HepG2 (cell line): ENCODE data around the gene FAM221B.

Source experiments
- CBFB ChIP-seq: sonication (generic); formaldehyde crosslinking; IDR thresholded peaks from 2 replicates; pipeline ENCODE4 v1.4.0; 2020; ENCODE audit warnings: missing genetic modification reagents
- CEBPB ChIP-seq: IDR thresholded peaks from 2 replicates; pipeline ENCODE4 v1.6.1; 2011; ENCODE audit warnings: low read depth, low read length, improper control_type of control experiment, borderline replicate concordance
- HDAC2 ChIP-seq: sonication (generic); formaldehyde crosslinking; IDR thresholded peaks from 2 replicates; pipeline ENCODE4 v1.4.0; 2020; ENCODE audit warnings: missing genetic modification reagents
- JUNB ChIP-seq: sonication (generic); formaldehyde crosslinking; IDR thresholded peaks from 2 replicates; pipeline ENCODE4 v1.8.0; 2022; ENCODE audit warnings: missing genetic modification reagents, mild to moderate bottlenecking, borderline replicate concordance
- PAF1 ChIP-seq: IDR thresholded peaks from 2 replicates; pipeline ENCODE4 v1.6.1; 2016; ENCODE audit warnings: missing genetic modification reagents, missing compliant biosample characterization
- SOX5 ChIP-seq: IDR thresholded peaks from 2 replicates; pipeline ENCODE4 v1.6.1; 2016; ENCODE audit warnings: borderline replicate concordance
- ZBTB46 ChIP-seq: sonication (generic); formaldehyde crosslinking; IDR thresholded peaks from 2 replicates; pipeline ENCODE4 v1.4.0; 2020; ENCODE audit warnings: mild to moderate bottlenecking, missing genetic modification reagents, borderline replicate concordance
- ZFP36 ChIP-seq: fragments of 150-350 bp; IDR thresholded peaks from 2 replicates; pipeline ENCODE4 v1.6.1; 2018; ENCODE audit warnings: borderline replicate concordance, low read length, low read depth; ENCODE audit not compliant: partially characterized antibody
- ZMYM2 ChIP-seq: sonication (generic); formaldehyde crosslinking; IDR thresholded peaks from 2 replicates; pipeline ENCODE4 v1.8.0; 2022; ENCODE audit warnings: mild to moderate bottlenecking, missing genetic modification reagents
- ZNF274 ChIP-seq: sonication (generic); formaldehyde crosslinking; IDR thresholded peaks from 2 replicates; pipeline ENCODE4 v1.5.1; 2020; ENCODE audit warnings: mild to moderate bottlenecking, missing genetic modification reagents

- TF ChIP-seq CBFB (CRISPR knock-in tag) = no peak
- no peak for TF ChIP-seq ZBTB46 (CRISPR knock-in tag)
- no peak for TF ChIP-seq PAF1 (CRISPR knock-in tag)
- TF ChIP-seq CEBPB = no peak
- TF ChIP-seq HDAC2 (CRISPR knock-in tag) = no peak
- no peak for TF ChIP-seq ZMYM2 (CRISPR knock-in tag)
- no peak for TF ChIP-seq ZNF274 (CRISPR knock-in tag)
- no peak for TF ChIP-seq ZFP36
- TF ChIP-seq SOX5 = no peak
- TF ChIP-seq JUNB (CRISPR knock-in tag) = no peak
Measured at GRCh38 chr9:35781066-35781465, 47.5 kb downstream of the FAM221B start.
